Prostate gland (tissue), 2 donors: ENCODE data around the gene IL1RAPL1. TPM values are rescaled to one million over a fixed set of nuclear protein-coding genes. Genes with fewer than 3 reads are reported as not detected.

Experiments
- DNase-seq: peaks from one replicate; pipeline ENCODE4 v3.0.0-alpha.2; 2019; ENCODE audit warnings: low spot score
- H3K27ac ChIP-seq, 2 donors: fragments of 200-600 bp; sonication (generic); 2 replicates each; pipeline ENCODE4 v1.5.1; 2017 to 2019
- H3K27me3 ChIP-seq: fragments of 200-600 bp; sonication (generic); replicated peaks from 2 replicates; pipeline ENCODE4 v1.5.1; 2019; ENCODE audit not compliant: insufficient read depth
- H3K36me3 ChIP-seq, 2 donors: fragments of 200-600 bp; sonication (generic); 1 replicate in 1 of 2; 2 replicates in 1 of 2; pipeline versions ENCODE4 v1.5.1 to v1.8.1; 2017 to 2019
- H3K4me1 ChIP-seq: fragments of 200-600 bp; sonication (generic); replicated peaks from 2 replicates; pipeline ENCODE4 v1.5.1; 2019
- H3K4me3 ChIP-seq, 2 donors: fragments of 200-600 bp; sonication (generic); 2 replicates each; pipeline ENCODE4 v1.5.1; 2017 to 2019
- H3K9me3 ChIP-seq: fragments of 200-600 bp; sonication (generic); 2 replicates; pipeline ENCODE4 v1.5.1; 2017
- POLR2A ChIP-seq: fragments of 450-650 bp; IDR thresholded peaks from one replicate; pipeline ENCODE4 v1.6.1; 2016; ENCODE audit warnings: antibody characterized with exemption, mild to moderate bottlenecking
- POLR2AphosphoS5 ChIP-seq: sonication (generic); formaldehyde crosslinking; IDR thresholded peaks from one replicate; pipeline ENCODE4 v1.6.1; 2017; ENCODE audit warnings: antibody characterized with exemption
- WGBS: methylation state at CpG from one replicate; pipeline ENCODE4 v1.1.5; 2018; 5-methylcytosine and 5-hydroxymethylcytosine counted together
- intact Hi-C: fragments of 100-400 bp; cut with DNase I; formaldehyde crosslinking; loops from one replicate; pipeline ENCODE4 v1.14.2; 2022
- total RNA-seq, 2 donors: library from RNA; depleted of rRNA; stranded (reverse); fragments of >200 nt; gene quantifications; one replicate each; pipeline ENCODE4 v1.1.0, GENCODE V29; 2016
- TF ChIP-seq, protein P1 (sequence below), 4 experiments: fragments of 200-600 bp in 2 of 4; fragments of 450-650 bp in 2 of 4; sonication (generic) in 2 of 4; IDR thresholded peaks; 1 replicate in 3 of 4; 2 replicates in 1 of 4; pipeline ENCODE4 v1.5.1; 2016 to 2019; ENCODE audit warnings: antibody characterized with exemption in 4 of 4, mild to moderate bottlenecking in 2 of 4, moderate library complexity in 2 of 4

The IL1RAPL1 gene
- total RNA-seq, 2 donors from 2014 or later, result 0.23 TPM

DNA sequence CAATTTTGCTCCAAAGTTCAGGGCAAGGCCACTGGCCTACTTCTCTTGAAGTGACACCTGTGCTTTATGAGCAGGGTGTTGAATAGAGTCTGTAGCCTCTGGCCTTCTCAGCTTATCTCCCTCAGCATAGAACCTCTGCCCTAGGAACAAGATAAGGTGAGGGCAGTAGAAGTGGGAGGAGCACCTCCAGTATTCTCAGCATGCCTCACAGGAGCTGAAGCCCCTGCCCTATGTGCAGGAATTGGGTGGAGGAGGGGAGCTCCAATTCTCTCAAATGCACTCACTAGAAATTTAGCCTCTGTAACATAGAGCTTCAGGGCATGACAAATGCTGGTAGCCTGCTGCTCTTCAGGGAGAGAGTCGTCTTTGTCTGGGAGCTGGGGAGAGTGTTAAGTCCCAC is 479.3 kb downstream of the IL1RAPL1 start:
- Histone ChIP-seq H3K27ac (no peak overlapping the region), H3K27me3 (no peaks in the 10 kb centered on the region), H3K36me3 (no peaks in the 10 kb centered on the region), H3K4me3 (no peak overlapping the region), H3K4me1 (no peaks in the 10 kb centered on the region), H3K9me3 (no peaks in the 10 kb centered on the region)
- intact Hi-C loops, result no loop called here
- WGBS, result 63% methylated on average over 1 of the region's 1 CpG
- no peak for DNase-seq
- TF ChIP-seq, protein P1, sequence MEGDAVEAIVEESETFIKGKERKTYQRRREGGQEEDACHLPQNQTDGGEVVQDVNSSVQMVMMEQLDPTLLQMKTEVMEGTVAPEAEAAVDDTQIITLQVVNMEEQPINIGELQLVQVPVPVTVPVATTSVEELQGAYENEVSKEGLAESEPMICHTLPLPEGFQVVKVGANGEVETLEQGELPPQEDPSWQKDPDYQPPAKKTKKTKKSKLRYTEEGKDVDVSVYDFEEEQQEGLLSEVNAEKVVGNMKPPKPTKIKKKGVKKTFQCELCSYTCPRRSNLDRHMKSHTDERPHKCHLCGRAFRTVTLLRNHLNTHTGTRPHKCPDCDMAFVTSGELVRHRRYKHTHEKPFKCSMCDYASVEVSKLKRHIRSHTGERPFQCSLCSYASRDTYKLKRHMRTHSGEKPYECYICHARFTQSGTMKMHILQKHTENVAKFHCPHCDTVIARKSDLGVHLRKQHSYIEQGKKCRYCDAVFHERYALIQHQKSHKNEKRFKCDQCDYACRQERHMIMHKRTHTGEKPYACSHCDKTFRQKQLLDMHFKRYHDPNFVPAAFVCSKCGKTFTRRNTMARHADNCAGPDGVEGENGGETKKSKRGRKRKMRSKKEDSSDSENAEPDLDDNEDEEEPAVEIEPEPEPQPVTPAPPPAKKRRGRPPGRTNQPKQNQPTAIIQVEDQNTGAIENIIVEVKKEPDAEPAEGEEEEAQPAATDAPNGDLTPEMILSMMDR (IDR thresholded peaks at IDR 0.05), result no peak
- no peak for TF ChIP-seq POLR2A
- TF ChIP-seq POLR2AphosphoS5, result no peak

DNA sequence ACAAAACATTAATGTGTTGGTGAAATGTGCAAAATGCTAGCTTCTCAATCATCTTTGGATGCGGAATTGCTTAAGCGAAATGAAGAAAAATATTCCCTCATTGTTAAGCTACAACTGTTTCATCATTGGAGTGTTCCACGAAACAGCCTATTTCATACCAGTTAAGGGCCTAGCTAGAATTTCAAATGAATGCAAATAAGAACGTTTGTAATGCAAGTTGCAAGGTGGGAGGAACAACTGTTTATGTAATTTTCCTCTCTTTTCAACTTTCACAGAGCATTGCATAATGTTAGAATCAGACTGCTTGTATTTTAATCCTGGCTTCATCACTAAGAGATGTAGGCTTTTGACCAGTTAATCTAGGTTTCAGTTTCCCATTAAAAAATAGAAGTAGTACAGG is 480.1 kb downstream of the IL1RAPL1 start:
- intact Hi-C loops, result no loop called here
- TF ChIP-seq POLR2AphosphoS5 (no peak), POLR2A (no peak)
- TF ChIP-seq, protein P1 (IDR thresholded peaks at IDR 0.05), result no peak
- Histone ChIP-seq H3K4me3 (no peak overlapping the region), H3K36me3 (no peaks in the 10 kb centered on the region), H3K27ac (no peak overlapping the region), H3K9me3 (no peaks in the 10 kb centered on the region), H3K27me3 (no peaks in the 10 kb centered on the region), H3K4me1 (no peaks in the 10 kb centered on the region)
- 81% methylated on average over 4 of the region's 4 CpGs for WGBS
- DNase-seq, result no peak

DNA sequence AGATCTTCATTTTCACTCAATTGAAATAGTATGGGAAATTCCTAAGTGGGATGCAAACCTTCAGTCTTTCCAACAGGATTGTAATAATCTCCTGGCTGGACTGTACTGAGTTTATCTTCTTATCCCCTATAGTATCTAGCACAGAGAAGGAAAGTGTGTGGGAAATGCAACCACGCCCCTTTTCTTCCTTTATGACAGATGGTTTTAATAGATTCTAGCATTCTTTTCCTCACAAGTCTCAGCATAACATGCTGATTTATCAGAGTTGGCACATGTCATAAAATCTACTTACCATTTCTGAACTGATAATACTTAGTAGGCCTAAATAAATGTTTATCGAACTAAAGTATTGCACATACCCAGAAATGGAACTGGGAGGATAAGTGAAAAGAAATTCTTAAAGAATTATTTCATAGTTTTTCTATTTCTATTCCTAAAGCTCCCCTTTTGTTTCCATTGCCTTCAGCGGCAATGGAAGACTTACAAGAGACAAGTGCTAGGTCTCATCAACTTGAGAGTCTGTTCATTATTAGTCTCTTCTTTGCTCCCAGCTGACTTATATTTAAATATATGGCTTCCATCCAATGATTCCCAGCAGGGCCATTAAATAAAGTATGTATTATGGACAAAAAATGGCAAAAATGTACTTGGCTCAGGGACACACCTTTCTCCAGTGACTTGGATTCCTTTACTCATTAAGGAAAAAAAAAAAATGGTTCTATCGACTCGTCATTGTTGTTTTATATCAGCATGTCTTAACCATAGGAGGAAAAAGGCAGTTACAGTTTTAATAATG is 484.5 kb downstream of the IL1RAPL1 start:
- no peak for TF ChIP-seq POLR2AphosphoS5
- TF ChIP-seq, protein P1 (IDR thresholded peaks at IDR 0.05), result no peak
- no peak for TF ChIP-seq POLR2A
- Histone ChIP-seq H3K4me3 (no peak overlapping the region), H3K9me3 (no peaks in the 10 kb centered on the region), H3K27ac (no peak overlapping the region), H3K4me1 (no peaks in the 10 kb centered on the region), H3K27me3 (no peaks in the 10 kb centered on the region), H3K36me3 (no peaks in the 10 kb centered on the region)
- WGBS, result 87% methylated on average over 5 of the region's 5 CpGs
- DNase-seq, result no peak
- intact Hi-C loops, result no loop called here

DNA sequence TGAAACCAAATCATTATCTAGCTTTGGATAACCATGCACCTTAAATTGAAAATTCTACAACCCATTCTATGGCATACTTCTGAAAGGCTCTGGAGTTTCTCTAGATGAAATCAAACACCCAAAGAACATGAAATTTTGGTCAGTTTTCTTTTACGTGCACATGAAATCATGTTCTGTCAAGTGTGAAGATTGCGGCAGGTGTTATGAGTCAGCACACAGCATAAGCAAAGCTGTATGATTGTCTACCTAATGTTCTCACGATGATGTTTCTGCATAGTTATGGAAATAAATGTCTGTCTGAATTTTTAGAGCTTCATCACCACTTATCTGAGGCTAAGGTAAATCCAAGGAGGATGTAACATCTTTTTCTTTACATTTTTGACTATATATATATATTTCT is 495.3 kb downstream of the IL1RAPL1 start:
- no peaks in the 10 kb centered on the region for H3K4me1 ChIP-seq
- H3K9me3 ChIP-seq, result no peaks in the 10 kb centered on the region
- H3K27ac ChIP-seq, result no peak overlapping the region
- TF ChIP-seq, protein P1 (IDR thresholded peaks at IDR 0.05), result no peak
- TF ChIP-seq POLR2A (no peak), POLR2AphosphoS5 (no peak)
- H3K27me3 ChIP-seq, result no peaks in the 10 kb centered on the region
- H3K36me3 ChIP-seq, result no peaks in the 10 kb centered on the region
- DNase-seq, result no peak
- WGBS, result 93% methylated on average over 3 of the region's 3 CpGs
- intact Hi-C loops, result no loop called here
- H3K4me3 ChIP-seq, result no peak overlapping the region

DNA sequence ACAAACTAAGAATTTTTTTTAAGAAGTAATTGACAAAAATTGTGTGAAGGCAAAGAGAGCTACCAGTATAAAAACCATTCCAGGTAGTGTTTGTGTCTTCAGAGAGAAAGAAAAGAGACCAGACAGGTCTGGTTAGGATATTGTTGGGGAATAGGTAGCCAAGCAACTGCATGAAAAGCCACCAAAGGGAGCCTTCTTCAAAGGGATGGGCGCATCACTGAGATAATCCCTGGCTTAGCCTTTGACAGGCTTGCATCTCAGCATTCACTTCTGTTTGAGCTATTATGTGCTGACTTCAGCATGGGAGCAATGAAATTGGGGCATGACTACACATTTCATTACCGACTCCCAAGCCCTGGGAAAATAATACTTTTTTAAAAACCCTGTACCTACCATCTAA is 496.6 kb downstream of the IL1RAPL1 start:
- WGBS, result 68% methylated on average over 2 of the region's 2 CpGs
- Histone ChIP-seq H3K27me3 (no peaks in the 10 kb centered on the region), H3K4me3 (no peak overlapping the region), H3K4me1 (no peaks in the 10 kb centered on the region), H3K36me3 (no peaks in the 10 kb centered on the region), H3K27ac (no peak overlapping the region), H3K9me3 (no peaks in the 10 kb centered on the region)
- no peak for DNase-seq
- TF ChIP-seq POLR2AphosphoS5 (no peak), POLR2A (no peak)
- TF ChIP-seq, protein P1 (IDR thresholded peaks at IDR 0.05), result no peak
- intact Hi-C loops, result no loop called here
